CD4-positive, alpha-beta T cell treated with Interferon alpha-2 for 1 hour (primary cell): ENCODE results near the gene FAM3C.
"Not testable (repeated sequence)": the region's sequence is repeated elsewhere in the genome, so short reads cannot be mapped to it uniquely, and the experiment has no call there.

Experiments
- DNase-seq, 2 donors: peaks; one replicate each; pipeline ENCODE4 v3.0.0-alpha.2; 2020 to 2022

The FAM3C gene

GRCh38 chr7:121395961-121396757, at the start of gene FAM3C:
Gene FAM3C, minus strand, starts transcription at chr7:121396308. Its CDS starts 13,339 bp downstream, at chr7:121382969.
- peak; percentile 82 to 87 for DNase-seq

GRCh38 chr7:121442845-121443244, 46.7 kb upstream of the FAM3C start:
- DNase-seq = peak; percentile 5 to 57

GRCh38 chr7:121440857-121441503, 44.9 kb upstream of the FAM3C start:
- DNase-seq = peak in 1 of 2 donors; percentile 13

DNA sequence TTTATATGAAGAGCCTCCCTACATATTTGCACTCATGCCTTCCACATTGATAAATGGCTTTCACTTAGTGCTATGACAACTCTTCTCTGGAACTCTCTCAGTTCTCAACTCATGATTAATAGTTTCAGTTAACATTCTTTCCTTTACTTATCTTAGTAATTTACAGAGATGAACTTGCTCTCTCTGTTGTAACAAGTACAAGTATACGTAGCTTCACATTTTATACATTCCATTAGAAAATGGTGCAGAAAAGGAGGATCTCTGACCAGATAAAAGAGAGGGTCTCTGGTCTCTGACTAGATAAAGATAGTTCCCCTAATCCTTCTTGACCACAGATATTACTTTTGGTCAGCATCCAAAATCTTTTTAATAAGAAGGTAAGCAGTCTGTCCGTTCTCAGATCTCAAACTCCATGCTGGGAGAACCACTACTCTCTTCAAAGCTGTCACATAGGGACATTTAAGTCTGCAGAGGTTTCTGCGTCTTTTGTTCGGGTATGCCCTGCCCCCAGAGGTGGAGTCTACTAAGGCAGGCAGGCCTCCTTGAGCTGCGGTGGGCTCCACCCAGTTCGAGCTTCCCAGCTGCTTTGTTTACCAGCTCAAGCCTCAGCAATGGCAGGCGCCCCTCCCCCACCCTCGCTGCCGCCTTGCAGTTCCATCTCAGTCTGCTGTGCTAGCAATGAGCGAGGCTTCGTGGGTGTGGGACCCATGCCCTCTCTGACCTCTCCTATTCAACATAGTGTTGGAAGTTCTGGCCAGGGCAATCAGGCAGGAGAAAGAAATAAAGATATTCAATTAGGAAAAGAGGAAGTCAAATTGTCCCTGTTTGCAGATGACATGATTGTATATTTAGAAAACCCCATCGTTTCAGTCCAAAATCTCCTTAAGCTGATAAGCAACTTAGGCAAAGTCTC, 42.2 kb upstream of the FAM3C start:
- peak; percentile 82 to 85 for DNase-seq

DNA sequence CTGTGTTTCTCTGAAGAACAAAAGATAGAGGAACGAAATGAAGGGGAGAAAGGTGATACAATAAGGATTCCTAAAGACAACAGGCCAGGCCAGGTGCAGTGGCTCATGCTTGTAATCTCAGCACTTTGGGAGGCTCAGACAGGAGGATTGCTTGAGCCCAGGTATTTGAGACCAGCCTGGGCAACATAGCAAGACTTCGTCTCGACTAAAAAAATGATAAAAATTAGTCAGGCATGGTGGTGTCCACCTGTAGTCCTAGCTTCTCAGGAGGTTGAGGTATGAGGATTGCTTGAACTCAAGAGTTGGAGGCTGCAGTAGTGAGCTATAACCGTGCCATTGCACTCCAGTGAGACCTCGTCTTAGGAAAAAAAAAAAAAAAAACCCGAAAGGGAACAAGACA, 41.4 kb upstream of the FAM3C start:
- DNase-seq = no peak

- DNase-seq = no peak
Measured at GRCh38 chr7:121436688-121437087, 40.6 kb upstream of the FAM3C start.

DNA sequence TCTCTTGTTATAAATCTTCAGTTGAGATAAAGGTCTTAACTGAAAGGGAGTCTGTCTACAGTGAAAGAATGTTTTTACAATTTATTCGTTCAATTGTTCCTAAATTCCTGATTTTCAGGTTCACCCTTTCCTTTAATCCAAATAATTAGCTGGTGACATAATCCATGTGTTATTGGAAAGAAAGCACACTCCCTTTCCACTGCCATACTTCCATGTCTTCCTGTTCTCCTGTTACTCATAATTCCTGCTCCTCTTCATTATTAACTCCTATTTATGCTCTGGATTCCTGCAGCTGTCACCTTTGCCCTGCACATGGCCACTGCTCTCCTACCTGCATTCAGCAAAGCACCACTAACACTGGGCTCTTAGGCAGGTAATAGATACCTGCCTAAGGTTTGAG, 40.0 kb upstream of the FAM3C start:
- DNase-seq = no peak

DNA sequence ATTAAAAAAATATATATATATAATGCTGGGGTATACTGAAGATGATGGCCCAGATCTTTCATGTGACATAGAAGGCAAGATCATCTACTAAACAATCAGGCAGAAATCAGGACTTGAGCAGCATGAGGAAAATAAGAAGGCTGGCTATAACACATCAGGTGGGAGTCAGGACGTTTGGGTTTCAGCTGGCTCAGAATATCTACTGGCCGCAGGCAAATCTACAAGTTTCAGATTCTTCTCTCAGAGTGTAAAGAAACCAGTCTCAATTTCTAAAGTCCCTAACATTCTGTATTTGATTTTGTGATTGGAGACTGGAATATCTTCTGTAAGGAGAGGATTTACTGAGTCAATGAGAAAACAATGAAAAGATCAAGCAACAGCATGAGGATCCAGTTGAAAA, 37.7 kb upstream of the FAM3C start:
- no peak for DNase-seq

DNA sequence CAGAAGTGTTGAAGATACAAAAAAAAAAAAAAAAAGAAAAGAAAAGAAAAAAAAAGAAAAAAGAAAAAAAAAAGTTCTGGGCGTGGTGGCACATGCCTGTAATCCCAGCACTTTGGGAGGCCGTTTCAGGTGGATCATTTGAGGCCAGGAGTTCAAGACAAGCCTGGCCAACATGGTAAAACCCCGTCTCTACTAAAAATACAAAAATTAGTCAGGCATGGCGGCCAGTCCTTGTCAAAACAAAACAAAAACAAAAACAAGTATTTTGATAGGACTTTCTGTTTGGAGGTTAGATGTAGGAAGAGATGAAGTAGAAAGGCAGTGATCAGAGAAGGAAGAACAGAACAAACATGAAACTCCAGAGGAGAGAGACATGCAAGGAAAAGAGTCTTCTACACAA, 36.4 kb upstream of the FAM3C start:
- not testable (repeated sequence) for DNase-seq

DNA sequence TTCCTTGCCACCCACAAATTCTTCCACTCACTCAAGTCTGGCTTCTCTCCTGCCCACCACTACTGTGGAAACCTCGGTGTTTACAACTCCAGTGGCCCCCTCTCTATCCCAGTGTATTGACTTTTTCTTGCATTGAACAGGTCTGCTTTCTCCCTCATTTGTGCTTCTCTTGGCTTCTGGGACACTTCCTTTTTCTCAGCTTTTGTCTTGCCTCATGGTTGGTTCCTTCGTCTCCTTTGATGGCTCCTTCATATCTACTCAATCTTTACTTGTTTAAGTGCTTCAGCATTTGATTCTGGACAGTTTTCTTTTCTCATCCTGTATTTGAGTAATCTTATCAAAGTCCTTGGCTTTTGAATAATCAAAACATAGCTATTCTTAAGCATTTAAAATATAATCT, 35.9 kb upstream of the FAM3C start:
- DNase-seq = no peak

GRCh38 chr7:121431389-121431995, 35.4 kb upstream of the FAM3C start:
- DNase-seq = no peak

DNA sequence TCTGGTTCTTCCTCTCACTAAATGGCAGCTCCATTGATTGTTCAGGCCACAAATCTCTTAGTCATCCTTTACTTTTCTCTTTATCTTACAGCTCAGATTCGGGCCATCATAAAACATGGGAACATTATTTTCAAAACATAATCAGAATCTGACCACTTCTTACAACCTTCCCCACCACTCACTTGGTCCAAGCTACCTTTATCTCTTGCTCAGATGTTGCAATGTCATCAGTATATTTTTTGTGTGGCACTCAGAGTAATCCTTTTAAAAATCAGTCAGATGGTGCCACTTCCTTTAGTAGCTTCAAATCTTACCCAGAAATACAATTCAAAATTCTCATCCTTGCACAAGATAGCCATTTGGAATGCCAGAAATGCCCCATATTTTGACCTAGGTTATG, 34.5 kb upstream of the FAM3C start:
- DNase-seq = no peak

- DNase-seq = no peak
Measured at GRCh38 chr7:121429798-121430197, 33.7 kb upstream of the FAM3C start.

DNA sequence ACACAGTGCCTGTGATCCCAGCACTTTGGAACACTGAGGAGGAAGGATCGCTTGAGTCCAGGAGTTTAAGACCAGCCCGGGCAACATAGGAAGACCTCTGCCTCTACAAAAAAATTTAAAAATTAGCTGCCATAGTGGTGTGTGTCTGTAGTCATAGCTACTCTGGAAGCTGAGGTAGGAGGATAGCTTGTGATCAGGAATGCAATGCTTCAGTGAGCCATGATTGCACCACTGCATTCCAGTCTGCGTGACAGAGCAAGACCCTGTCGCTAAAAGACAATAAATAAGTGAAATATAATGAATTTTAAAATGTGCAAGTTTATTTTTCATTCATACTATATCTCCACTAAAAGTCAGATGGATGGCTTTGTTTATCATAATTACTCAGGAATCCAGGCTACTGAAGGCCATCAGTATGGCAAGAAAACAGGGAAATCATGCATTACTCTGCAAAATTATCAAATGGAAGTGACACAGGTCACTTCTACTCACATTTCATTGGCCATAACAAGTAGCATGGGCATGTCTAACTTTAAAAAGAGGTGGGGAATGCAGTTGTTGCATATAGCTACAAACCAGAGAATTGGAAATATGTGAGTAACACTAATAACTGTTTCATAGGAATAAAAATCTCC, 32.9 kb upstream of the FAM3C start:
- DNase-seq = no peak

GRCh38 chr7:121421743-121422142, 25.6 kb upstream of the FAM3C start:
- DNase-seq = not testable (repeated sequence)

DNA sequence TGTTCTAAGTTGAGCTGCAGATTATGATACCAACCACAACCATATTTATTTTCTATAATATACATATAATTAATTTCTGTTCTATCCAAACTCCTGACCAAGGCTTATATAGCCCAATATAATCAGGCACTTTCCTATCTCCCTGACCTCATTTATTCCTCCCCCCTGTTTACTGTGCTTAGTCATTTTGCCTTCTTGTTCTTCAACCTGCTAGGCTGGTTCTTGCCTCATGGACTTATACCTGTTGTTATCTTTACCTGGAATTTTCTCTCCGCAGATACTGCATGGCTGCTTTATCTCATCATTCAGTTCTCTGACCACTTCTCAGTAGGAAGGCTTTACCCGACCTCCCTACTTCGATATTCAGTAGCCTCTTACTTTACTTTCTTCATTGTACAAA, 24.9 kb upstream of the FAM3C start:
- no peak for DNase-seq

DNA sequence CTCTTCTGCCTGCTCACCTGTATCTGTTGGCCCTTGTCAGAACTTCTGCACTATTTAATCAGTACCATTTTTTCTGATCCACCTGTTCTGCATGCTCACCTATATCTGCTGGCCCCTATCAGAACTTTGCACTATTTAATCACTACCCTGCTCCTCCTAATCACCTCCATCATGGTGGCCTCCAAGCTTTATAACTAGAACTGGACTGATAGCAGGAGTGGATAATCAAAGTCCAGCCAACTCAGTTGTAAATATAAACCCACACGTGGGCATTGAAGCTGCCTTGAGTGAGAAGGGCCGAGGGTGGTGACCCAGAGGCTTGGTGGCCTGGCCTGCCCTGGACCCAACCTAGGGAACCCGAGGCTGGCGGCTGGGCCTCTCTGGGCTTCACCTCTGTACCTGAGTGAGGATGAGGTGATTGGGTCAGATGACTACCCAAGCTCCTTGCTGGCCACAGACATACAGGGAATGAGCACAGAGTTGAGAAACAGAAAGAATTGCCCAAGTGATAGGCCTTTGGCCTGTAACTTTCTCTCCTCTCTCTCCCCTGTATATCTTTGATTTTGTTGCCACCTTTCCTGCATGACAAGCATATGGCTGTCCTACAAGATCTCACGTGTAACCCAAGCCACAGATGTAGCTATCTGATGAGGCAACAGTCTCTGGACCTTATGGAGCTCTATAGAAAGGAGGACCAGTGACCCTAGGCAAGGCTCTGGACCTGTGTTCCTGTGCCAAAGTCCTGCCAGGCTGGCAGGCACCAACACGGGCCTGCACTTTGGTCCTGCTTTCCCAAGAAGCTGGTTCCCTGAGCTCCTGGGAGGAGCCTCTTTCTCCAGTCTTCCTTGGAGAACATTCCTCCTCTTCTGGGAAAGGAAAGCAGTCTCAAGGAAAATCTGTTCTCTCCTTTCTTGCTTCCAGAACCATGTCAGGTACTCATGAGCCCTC, 23.4 kb upstream of the FAM3C start:
- DNase-seq = no peak

GRCh38 chr7:121416533-121416932, 20.4 kb upstream of the FAM3C start:
- DNase-seq = no peak

- DNase-seq = no peak
Measured at GRCh38 chr7:121414436-121414835, 18.3 kb upstream of the FAM3C start.

DNA sequence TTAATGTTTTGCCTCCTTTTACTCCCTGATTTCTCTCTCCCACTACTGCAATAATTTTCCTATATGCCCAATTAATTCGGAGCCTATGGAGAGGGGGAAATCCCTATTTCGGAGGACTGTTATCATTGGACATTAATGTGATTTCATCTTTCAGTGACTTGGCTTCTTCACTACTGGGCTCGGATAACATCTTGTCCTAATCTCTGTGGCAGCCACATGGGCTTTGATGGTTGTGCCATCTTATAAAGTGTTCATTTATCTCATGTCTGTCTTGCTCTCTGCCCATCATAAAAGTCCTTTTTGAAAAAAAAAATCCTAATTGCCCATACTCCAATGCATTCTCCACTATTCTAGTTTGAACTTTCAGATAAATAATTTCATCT, 15.5 kb upstream of the FAM3C start:
- no peak for DNase-seq
